ENCODE results near the gene VPS50.
"Not testable (repeated sequence)": the region's sequence is repeated elsewhere in the genome, so short reads cannot be mapped to it uniquely, and the experiment has no call there.

VPS50 gene

GRCh38 chr7:93320887-93321286 is 88.7 kb downstream of the VPS50 start:
- in situ Hi-C loops (cut with MboI; ENCODE audit: low sequenced_read_pairs, unreplicated experiment) = no loop called here
- no peak for DNase-seq (ENCODE audit: low spot score)
- no peak for TF ChIP-seq CTCF (IDR thresholded peaks at IDR 0.05; ENCODE audit: borderline replicate concordance, control extremely low read depth, extremely low read depth, insufficient read depth, missing control alignments)

GRCh38 chr7:93326291-93326690 is 94.1 kb downstream of the VPS50 start:
- in situ Hi-C loops (cut with MboI; ENCODE audit: low sequenced_read_pairs, unreplicated experiment); DNase-seq (ENCODE audit: low spot score): not testable (repeated sequence)

- no peak for DNase-seq (ENCODE audit: low spot score)
- in situ Hi-C loops (cut with MboI; ENCODE audit: low sequenced_read_pairs, unreplicated experiment) = no loop called here
- TF ChIP-seq CTCF (IDR thresholded peaks at IDR 0.05; ENCODE audit: borderline replicate concordance, control extremely low read depth, extremely low read depth, insufficient read depth, missing control alignments) = no peak
Observed at GRCh38 chr7:93327006-93327633, 95.0 kb downstream of the VPS50 start.

- in situ Hi-C loops (cut with MboI; ENCODE audit: low sequenced_read_pairs, unreplicated experiment) = no loop called here
Observed at GRCh38 chr7:93331706-93332105, 99.5 kb downstream of the VPS50 start.

GRCh38 chr7:93332172-93332571 is 100.0 kb downstream of the VPS50 start:
- DNase-seq (ENCODE audit: low spot score) = no peak
- TF ChIP-seq CTCF (IDR thresholded peaks at IDR 0.05; ENCODE audit: borderline replicate concordance, control extremely low read depth, extremely low read depth, insufficient read depth, missing control alignments) = no peak
- in situ Hi-C loops (cut with MboI; ENCODE audit: low sequenced_read_pairs, unreplicated experiment) = no loop called here

More at GRCh38 chr7:93331706-93332105, 99.5 kb downstream of the VPS50 start:
- no peak for DNase-seq (ENCODE audit: low spot score)
- no peak for TF ChIP-seq CTCF (IDR thresholded peaks at IDR 0.05; ENCODE audit: borderline replicate concordance, control extremely low read depth, extremely low read depth, insufficient read depth, missing control alignments)

- in situ Hi-C loops (cut with MboI; ENCODE audit: low sequenced_read_pairs, unreplicated experiment) = no loop called here
- no peak for DNase-seq (ENCODE audit: low spot score)
- no peak for TF ChIP-seq CTCF (IDR thresholded peaks at IDR 0.05; ENCODE audit: borderline replicate concordance, control extremely low read depth, extremely low read depth, insufficient read depth, missing control alignments)
Observed at GRCh38 chr7:93337052-93337451, 104.9 kb downstream of the VPS50 start.

GRCh38 chr7:93342178-93342577 is 110.0 kb downstream of the VPS50 start:
- in situ Hi-C loops (cut with MboI; ENCODE audit: low sequenced_read_pairs, unreplicated experiment); DNase-seq (ENCODE audit: low spot score): not testable (repeated sequence)

- in situ Hi-C loops (cut with MboI; ENCODE audit: low sequenced_read_pairs, unreplicated experiment) = no loop called here
- TF ChIP-seq CTCF (IDR thresholded peaks at IDR 0.05; ENCODE audit: borderline replicate concordance, control extremely low read depth, extremely low read depth, insufficient read depth, missing control alignments) = no peak
Observed at GRCh38 chr7:93350338-93350737, 118.2 kb downstream of the VPS50 start.

More at GRCh38 chr7:93350338-93350737, 118.2 kb downstream of the VPS50 start:
- no peak for DNase-seq (ENCODE audit: low spot score)
